Anterior cingulate cortex (tissue), 58 donors: Measurements from ENCODE around the gene HOTAIR.

Source experiments
- DNase-seq, 58 donors: peaks; one replicate each; lab custom pipeline; 2025; lab: John Stamatoyannopoulos, UW

The HOTAIR gene

DNA sequence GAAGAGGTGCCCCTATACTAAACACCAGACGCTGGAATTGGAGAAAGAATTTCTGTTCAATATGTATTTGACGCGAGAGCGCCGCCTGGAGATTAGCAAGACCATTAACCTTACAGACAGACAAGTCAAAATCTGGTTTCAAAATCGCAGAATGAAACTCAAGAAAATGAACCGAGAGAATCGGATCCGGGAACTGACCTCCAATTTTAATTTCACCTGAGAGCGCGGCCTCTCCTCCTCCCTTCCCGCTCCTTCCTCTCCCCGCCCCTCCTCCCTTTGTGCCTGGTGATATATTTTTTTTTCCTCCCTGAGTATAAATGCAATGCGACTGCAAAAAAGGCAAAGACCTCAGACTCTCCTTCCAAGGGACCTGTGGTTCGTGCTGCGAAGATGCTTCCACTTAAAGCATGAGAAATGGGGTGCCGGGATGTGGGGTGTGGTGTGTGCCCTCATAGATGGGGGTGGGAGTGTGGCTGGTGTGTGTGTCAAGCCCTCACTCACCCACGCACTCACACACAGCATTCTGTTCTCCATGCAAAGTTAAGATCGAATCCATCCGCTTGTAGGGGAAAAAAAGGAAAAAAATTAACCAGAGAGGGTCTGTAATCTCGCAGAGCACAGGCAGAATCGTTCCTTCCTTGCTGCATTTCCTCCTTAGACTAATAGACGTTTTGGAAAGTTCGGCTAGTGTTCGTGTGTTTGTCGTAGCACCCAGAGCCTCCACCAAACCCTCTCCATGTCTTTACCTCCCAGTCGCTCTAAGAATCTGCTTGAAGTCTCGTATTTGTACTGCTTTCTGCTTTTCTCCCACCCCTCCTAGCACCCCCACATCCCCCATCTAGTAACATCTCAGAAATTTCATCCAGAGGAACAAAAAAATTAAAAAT, 14.7 kb upstream of the HOTAIR start:
- peak in 4 of 58 donors; percentile 3 to 12 (median 4) for DNase-seq

GRCh38 chr12:53988541-53989226, 13.9 kb upstream of the HOTAIR start:
- DNase-seq, result no peak

- no peak for DNase-seq
These were observed 13.1 kb upstream of the HOTAIR start for GRCh38 chr12:53987787-53988230.

- no peak for DNase-seq
These were observed 12.1 kb upstream of the HOTAIR start for GRCh38 chr12:53986686-53987483.

DNA sequence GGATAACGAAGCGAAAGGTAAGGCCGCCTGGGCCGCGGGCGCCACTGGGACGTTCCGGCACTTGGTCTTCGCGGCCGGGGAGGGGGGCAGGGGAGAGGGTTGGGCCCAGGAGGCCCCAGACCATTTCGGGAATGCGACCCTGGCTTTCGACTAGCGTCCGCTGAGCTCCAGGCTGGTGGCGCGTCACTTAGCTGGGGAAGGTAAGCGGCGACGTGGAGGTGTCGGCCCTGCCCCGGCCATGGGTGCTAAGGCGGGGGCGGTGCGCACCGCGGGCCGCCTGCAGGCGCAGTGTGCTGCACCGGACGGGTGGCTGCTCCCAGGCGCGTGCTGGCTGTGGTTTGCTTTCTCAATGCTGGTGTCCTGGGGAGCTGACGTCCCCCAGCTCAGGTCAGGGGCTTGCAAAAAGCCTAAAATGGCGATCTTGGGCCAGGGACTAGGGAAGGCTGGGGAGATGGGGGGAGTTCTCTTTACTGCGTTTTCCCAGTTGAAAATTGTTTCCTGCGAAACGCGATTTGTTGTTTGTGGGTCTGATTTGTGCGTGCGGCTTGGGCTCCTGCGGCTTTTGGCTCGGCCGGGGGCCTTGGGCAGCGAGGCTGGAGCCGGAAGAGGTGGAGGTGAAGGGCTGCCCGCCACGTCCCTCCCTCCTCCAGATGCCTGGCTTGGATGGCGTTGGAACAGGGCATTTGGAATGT, 11.4 kb upstream of the HOTAIR start:
- no peak for DNase-seq

DNA sequence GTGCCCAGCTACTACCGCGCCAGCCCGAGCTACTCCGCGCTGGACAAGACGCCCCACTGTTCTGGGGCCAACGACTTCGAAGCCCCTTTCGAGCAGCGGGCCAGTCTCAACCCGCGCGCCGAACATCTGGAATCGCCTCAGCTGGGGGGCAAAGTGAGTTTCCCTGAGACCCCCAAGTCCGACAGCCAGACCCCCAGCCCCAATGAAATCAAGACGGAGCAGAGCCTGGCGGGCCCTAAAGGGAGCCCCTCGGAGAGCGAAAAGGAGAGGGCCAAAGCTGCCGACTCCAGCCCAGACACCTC, 10.9 kb upstream of the HOTAIR start:
- no peak for DNase-seq

GRCh38 chr12:53984901-53985691, 10.3 kb upstream of the HOTAIR start, which contains the start of gene HOXC10:
HOXC10 (plus strand) TSS chr12:53985146; CDS start chr12:53985260, 114 bp downstream.
- peak in 26 of 58 donors; percentile 1 to 55 (median 12) for DNase-seq

GRCh38 chr12:53983950-53984572, 9.3 kb upstream of the HOTAIR start:
- no peak for DNase-seq

DNA sequence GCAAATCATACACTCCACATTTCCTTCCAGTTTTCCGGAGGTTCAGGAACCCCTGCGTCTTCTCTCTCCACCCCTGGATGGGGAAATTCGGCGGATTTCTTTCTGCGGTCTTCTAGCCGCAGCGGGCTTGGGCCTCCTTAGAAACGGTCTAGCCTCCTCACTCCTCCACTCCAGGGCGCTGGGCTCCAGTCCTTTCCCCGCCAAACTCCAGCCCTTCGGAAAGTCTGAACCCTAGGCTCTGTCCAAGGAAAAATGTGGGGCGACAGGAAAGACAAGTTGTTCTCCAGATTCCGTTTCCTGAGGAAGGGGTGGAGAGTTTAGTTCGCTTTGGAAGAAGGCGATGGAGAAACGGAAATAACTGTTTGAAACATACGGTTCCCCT, 8.8 kb upstream of the HOTAIR start:
- no peak for DNase-seq

DNA sequence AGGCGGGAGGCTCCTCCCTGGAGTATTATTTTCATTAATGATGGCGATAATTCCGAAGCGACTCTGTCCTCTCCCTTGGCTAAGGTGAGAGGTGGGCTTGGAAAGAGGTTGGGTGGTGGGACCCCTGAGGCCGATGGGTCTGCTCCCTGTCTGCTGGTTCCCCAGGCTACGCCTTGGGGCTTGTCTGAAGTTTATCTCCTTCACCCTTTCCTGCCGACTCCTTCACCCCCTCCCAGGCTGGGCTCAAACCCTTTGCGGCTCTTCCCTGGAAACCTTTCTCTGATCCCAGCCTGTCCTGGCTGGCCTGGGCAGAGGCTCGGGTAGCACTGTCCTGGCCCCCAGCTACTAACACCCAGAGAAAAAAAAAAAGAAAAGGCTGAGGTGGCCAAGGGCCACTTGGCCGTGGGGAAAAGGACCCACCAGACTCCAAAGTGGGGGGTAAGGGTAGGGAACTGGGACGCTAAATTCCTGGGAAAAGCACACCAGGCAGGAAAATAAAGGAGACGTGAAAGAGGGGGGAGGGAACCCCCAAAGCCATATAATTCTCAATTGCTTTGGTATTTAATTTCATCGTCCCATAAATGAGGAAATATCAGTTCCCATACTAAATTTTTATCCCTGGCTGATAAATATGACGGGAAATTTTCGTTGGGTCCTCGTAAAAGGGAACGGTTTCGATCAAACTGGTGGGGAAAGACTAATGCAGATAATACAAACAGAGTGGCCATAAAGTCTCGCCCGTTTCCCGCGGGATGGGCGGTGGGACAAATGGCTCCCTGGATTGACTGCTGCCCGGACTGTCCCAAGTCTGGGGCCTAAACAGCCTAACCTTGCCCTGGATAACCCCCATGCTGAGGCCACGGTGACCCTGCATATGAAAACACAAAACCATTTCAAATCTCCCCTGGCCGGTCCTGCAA, 8.2 kb upstream of the HOTAIR start:
- DNase-seq, result no peak

DNA sequence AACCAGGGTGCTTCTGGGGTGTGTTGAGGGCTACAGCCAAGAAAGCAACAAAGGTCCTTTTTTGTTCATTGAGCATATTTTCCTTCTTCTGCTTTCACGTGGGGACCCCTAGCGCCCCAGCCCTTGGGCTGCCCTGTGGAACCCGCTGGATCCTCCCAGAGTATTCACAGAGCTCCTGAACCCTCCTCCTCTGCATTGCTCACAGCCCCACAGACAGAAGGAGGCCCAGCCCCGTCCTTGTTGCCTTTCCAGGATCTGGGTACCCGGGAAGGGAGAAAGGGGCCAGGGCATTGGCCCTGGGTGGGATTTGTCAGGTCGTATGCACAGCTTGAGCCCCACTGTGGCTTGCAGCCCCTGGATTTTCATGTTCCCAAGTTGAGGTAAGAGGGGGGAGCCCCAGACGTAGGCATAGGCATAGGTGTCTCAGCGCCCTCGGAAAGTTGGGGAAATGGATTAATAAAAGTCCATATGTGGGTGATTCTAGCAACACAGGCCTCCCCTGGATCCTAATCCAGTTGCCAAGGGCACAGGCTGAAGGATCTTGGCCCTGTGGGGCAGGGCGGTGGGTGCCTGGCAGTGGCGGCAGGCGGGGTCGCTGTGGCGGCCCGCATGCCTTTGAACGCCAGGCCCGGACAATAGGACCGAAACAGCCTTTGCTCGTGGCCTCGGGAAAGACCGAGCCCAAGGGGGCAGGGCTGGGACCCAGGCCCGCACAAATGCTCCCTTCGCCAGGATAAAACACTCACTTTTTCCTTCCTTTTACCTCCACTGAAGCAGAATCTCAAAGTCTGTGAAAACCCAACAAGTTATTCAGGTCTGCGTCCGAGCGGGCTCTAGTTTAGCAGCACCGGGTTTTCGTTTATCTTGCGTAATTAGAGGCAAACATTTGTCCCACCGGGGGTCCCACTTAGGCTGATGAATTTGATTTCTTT, 7.1 kb upstream of the HOTAIR start:
- no peak for DNase-seq

GRCh38 chr12:53980802-53981496, 6.2 kb upstream of the HOTAIR start:
- no peak for DNase-seq

- DNase-seq, result no peak
These were observed 5.5 kb upstream of the HOTAIR start for GRCh38 chr12:53980104-53980801.

DNA sequence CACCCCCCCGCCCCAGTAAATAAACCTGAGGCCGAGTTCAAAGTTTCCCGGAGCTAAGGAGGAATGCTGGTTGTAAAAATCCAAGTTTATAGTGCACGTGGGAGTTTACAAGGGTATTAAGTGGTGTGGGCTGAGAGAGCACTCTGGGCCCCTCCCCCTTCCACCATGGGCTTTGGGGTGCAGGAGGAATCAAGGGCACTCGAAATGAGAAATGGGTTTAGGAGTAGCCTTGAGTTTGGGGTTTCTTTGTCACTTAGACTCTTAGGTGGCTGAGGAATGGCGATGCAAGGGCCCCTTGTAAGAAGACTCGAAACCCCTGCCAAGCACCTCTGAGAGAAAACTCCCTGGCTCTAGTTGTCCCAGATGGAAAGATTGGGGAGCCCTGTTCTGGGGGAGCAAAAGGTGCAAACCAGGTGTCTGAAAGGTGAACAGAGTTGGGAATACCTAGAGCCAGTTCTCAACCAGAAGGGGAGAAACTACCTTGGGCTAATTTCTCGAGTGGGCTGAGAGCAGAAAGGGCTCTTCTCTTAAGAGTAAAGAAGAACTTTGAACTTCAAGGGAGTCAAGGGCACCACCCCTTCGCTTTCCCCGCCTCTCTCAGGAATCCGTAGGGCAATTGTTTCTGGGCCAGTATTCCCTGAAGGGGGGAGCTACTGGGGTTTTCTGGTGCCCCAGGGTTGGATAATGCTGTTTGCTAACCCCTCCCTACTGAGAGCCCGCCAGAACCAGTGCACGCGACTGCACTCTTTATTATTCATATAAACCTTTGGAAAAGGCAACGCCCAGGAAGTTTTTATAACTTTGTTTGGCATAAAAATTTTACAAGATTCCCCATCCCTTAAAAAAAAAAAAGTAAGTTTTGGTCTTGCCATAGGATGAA, 4.0 kb upstream of the HOTAIR start:
- DNase-seq, result no peak
